Measurements from ENCODE around the gene ZNF256.
A peak's percentile ranks its signal among the peaks of the same experiment; 100 is the strongest.

DNA sequence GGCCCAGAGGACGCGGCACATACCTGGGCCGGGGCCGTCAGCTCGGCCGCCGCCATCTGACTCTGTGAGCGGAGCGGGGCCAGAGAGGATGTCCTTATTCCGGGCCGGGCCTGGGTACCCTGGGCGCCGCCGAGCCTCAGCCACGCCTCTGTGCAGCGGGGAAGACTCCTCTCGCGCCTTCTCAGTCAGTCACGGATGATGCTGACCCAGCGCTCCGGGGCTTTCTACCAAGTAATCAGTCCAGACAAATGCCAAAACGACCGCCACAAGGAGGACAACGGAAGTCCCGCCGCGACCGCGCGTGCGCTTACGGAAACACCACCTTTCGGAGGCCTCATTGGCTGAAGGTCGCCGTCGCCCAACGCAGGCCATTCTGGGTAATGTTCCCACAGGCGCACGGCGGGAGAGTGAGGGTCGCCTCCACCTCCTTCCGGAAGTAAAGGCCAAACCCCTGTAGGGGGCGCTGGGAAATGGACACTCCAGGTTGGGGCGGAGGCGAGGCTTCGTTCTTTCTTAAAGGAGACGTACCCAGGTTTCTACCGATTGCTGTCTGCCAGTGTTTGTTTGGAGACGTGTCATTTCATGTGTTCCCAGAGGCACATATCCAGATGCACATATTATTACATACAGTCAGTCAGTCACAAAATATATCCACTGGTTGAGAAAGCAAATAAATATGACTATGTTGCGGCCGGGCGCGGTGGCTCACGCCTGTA, at the start of gene ZNF256:
- TF ChIP-seq POLR2A (IDR thresholded peaks at IDR 0.05) (no peak), POLR2AphosphoS5 (IDR thresholded peaks at IDR 0.05) (peak; percentile 95)
- TF ChIP-seq, protein P1, sequence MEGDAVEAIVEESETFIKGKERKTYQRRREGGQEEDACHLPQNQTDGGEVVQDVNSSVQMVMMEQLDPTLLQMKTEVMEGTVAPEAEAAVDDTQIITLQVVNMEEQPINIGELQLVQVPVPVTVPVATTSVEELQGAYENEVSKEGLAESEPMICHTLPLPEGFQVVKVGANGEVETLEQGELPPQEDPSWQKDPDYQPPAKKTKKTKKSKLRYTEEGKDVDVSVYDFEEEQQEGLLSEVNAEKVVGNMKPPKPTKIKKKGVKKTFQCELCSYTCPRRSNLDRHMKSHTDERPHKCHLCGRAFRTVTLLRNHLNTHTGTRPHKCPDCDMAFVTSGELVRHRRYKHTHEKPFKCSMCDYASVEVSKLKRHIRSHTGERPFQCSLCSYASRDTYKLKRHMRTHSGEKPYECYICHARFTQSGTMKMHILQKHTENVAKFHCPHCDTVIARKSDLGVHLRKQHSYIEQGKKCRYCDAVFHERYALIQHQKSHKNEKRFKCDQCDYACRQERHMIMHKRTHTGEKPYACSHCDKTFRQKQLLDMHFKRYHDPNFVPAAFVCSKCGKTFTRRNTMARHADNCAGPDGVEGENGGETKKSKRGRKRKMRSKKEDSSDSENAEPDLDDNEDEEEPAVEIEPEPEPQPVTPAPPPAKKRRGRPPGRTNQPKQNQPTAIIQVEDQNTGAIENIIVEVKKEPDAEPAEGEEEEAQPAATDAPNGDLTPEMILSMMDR (IDR thresholded peaks at IDR 0.05): peak; percentile 44 to 82 (median 78)

Data from prostate gland (tissue), 2 donors.